GOT3 (cell line): ENCODE data around the gene DNAJC5G.

Source experiments
- DNase-seq: peaks from one replicate; lab custom pipeline; 2025; ENCODE audit warnings: mixed read lengths; lab: John Stamatoyannopoulos, UW

DNAJC5G gene, protein sequence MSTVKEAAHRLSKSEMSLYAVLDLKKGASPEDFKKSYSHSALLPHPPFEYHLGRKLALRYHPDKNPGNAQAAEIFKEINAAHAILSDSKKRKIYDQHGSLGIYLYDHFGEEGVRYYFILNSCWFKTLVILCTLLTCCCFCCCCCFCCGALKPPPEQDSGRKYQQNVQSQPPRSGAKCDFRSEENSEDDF

DNA sequence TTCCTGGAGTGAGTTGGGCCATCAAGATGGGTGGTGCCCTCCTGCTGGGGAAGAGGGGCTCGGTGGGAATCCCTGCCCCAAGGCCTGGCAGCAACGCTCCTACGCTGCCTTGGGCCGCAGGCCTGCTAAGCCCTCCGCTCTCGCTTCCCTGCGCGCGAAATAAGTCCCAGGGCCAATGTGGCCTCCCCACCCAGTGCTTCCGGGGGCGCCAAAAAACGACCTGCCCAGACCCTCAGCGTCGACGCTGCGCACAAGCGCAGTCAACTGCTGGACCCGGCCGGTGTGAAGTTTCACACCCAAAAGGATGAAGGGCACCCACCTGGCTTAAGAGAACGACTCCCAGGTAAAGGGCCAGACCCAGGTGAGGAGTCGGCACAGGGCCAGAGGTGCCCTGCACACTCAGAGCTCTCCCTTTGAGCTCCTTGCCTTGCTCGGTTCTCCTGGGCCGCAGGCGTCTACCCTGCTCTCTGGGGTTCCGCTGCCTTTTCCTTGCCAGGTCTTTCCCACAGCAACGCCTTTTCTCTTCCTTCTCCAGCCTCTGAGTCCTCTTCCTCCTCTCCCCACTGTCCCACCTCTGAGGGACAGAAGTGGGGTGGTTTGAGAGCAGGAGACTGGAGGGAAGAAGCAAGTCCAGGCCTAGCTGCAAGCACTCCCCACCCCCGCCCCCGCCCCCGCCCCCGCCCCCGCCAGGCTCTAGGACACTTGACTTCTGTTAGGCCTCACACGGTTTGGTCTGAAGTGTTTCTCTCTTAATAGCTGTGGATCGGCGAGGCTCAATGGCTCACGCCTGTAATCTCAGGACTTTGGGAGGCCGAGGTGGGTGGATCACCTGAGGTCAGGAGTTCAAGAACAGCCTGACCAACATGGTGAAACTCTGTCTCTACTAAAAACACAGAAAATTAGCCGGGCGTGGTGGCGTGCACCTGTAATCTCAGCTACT is at the start of gene DNAJC5G:
TSS of gene DNAJC5G (plus strand) at position 223 of the 940 bp plus-strand sequence. CDS start 1,296 bp downstream, outside the sequence.
- DNase-seq: no peak

DNA sequence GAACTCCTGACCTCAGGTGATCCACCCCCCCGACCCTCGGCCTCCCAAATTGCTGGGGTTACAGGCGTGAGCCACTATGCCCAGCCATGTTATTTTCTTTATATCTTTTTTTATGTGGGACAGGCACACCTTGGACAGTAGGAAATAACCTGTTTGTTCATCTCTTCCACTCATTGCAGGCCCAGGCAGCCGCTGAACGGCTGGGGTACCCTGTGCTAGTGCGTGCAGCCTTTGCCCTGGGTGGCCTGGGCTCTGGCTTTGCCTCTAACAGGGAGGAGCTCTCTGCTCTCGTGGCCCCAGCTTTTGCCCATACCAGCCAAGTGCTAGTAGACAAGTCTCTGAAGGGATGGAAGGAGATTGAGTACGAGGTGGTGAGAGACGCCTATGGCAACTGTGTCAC is 49.7 kb upstream of the DNAJC5G start:
- no peak for DNase-seq

GRCh38 chr2:27227501-27227900 is 47.7 kb upstream of the DNAJC5G start:
- no peak for DNase-seq

DNA sequence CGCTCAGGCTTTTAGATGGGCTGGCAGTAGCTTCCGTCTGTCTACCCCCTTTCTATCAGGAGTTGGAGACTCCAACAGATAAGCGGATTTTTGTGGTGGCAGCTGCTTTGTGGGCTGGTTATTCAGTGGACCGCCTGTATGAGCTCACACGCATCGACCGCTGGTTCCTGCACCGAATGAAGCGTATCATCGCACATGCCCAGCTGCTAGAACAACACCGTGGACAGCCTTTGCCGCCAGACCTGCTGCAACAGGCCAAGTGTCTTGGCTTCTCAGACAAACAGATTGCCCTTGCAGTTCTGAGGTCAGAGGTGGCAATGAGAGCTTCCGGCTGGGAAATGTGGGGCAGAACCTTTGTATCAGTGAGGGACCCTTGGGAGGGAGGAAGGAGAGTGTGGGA is 43.3 kb upstream of the DNAJC5G start:
- DNase-seq: no peak

DNA sequence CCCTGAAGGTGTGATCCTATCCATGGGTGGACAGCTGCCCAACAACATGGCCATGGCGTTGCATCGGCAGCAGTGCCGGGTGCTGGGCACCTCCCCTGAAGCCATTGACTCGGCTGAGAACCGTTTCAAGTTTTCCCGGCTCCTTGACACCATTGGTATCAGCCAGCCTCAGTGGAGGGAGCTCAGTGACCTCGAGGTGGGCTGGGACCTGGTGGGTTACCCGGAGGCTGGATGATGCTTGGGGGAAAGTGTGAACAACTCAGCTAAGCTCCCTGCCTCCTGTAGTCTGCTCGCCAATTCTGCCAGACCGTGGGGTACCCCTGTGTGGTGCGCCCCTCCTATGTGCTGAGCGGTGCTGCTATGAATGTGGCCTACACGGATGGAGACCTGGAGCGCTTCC is 41.9 kb upstream of the DNAJC5G start:
- no peak for DNase-seq

DNA sequence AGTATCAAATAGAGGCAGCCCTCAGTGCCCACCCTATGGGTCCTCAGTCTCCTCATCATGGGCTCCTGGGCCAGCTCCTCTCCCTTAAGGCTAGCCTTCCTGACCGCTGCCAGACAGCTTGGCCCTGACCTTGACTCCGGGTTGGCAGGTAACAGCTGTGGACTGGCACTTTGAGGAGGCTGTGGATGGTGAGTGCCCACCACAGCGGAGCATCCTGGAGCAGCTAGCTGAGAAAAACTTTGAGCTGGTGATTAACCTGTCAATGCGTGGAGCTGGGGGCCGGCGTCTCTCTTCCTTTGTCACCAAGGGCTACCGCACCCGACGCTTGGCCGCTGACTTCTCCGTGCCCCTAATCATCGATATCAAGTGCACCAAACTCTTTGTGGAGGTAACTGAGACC is 39.1 kb upstream of the DNAJC5G start:
- no peak for DNase-seq

GRCh38 chr2:27236626-27237025 is 38.6 kb upstream of the DNAJC5G start:
- no peak for DNase-seq

GRCh38 chr2:27237341-27237945 is 37.8 kb upstream of the DNAJC5G start:
- no peak for DNase-seq

DNA sequence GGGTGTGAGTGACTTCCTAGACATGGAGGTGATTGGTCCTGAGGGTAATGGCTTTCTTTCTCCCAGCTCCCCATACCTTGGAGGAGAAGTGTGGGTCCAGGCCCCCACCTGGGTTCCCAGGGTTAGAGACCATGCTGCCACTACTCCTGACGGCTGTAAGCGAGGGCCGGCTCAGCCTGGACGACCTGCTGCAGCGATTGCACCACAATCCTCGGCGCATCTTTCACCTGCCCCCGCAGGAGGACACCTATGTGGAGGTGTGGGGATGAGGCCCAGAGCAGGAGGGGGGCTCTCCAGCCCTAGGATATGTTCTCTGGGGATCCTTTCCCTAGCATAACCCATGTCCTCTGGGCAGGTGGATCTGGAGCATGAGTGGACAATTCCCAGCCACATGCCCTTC is 36.3 kb upstream of the DNAJC5G start:
- DNase-seq: no peak

- DNase-seq: no peak
Observed at GRCh38 chr2:27240406-27240805, 34.8 kb upstream of the DNAJC5G start.

- DNase-seq: no peak
Observed at GRCh38 chr2:27241761-27242613, 33.2 kb upstream of the DNAJC5G start.

DNA sequence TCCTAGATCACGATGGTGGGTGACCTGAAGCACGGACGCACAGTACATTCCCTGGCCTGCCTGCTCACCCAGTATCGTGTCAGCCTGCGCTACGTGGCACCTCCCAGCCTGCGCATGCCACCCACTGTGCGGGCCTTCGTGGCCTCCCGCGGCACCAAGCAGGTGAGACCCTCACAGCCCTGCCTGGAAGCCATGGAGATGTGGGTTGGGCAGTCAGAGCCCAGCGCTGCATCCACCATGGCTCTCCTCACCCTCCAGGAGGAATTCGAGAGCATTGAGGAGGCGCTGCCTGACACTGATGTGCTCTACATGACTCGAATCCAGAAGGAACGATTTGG is 32.6 kb upstream of the DNAJC5G start:
- DNase-seq: no peak

DNA sequence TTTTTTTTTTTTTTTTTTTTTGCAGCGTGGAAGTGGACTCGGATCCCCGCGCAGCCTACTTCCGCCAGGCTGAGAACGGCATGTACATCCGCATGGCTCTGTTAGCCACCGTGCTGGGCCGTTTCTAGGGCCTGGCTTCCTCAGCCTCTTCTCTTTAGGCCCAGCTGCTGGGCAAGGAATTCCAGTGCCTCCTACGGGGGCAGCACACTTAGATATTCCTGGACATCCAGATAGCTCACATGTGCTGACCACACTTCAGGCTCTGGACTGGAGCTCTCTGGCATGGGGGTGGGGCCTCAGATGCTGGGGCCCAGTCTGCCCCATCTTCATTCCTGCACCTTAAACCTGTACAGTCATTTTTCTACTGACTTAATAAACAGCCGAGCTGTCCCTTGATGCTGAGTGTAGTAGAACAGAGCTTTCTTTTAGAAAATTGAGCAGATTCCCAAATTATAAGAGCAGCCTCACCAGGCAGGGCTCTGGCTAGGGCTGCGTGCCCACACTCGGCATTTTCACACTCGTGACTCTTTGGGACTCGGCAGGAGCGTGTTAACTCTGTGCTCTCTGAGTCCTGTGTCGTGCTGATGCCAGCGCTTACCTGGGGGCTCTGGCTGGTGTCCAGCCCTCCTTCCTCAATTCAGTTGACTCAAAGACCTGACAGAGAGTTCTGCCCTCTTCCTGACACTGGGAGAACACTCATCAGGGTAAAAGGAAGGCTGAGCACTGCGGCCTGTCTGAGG is 31.7 kb upstream of the DNAJC5G start:
- no peak for DNase-seq

DNA sequence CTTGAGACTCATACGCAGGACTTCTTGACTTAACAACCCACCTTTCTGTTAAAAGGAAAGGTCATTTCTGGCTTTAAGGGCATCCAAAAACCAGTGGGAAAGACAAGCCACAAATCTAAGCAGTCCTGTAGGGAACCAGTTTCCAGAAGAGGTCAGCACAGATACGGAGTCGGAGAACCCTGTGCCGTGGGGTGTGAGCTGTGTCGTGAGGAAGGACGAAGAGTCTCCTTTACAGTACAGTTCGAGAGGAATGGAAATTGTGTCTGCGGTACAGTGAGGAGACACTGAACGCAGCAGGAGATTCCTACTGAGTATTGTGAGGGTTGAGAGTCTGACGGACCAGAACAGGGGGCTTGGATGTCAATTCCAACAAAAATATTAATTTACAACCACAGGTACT is 30.1 kb upstream of the DNAJC5G start:
- DNase-seq: no peak

- DNase-seq: no peak
Observed at GRCh38 chr2:27245626-27246025, 29.6 kb upstream of the DNAJC5G start.

- DNase-seq: no peak
Observed at GRCh38 chr2:27247893-27248292, 27.3 kb upstream of the DNAJC5G start.

- no peak for DNase-seq
Observed at GRCh38 chr2:27249159-27249890, 25.9 kb upstream of the DNAJC5G start.

GRCh38 chr2:27249891-27250651 is 25.2 kb upstream of the DNAJC5G start:
- DNase-seq: no peak

GRCh38 chr2:27250652-27251379 is 24.4 kb upstream of the DNAJC5G start:
- DNase-seq: no peak
